HepG2 (cell line): Measurements from ENCODE around the gene CDKN1A. TPM values are rescaled to one million over a fixed set of nuclear protein-coding genes. Genes with fewer than 3 reads are reported as not detected.

Experiments used
- ATAC-seq: fragments of 200-7000 bp; cut with Tn5 transposase; 3 replicates; pipeline ENCODE4 v1.9.1; 2020; ENCODE audit warnings: mild to moderate bottlenecking, moderate library complexity
- BruUV-seq: library from RNA; stranded (reverse); fragments of 400-500 nt; replicated peaks from 2 replicates; lab custom pipeline; 2021; lab: Mats Ljungman, UMichigan
- CTCF ChIA-PET: fragments of 300-600 bp; formaldehyde crosslinking; extraction: SDS; loops from one replicate; lab custom pipeline; 2021; ENCODE audit warnings: low total read pairs, inconsistent platforms, low intra/inter-chr PET ratio; lab: Yijun Ruan, JAX
- POLR2A ChIA-PET: fragments of 350-600 bp; sonication (Branson Sonifier 250); formaldehyde crosslinking; loops from one replicate; lab custom pipeline; 2020; ENCODE audit warnings: antibody characterized with exemption, inconsistent platforms; lab: Yijun Ruan, JAX
- DNase-seq: peaks from one replicate; pipeline ENCODE4 v3.0.0-alpha.2; 2015; ENCODE audit warnings: low spot score
- FAIRE-seq: peaks from 3 replicates; lab custom pipeline; 2011; peaks lifted over from hg19 to GRCh38; lab: Jason Lieb, UNC
- H2AFZ ChIP-seq: one replicate; pipeline ENCODE4 v1.6.1; 2011; ENCODE audit warnings: low read length, inconsistent platforms
- H3K27ac ChIP-seq: fragments of 300-600 bp; 3 replicates; pipeline ENCODE4 v1.8.0; 2011; ENCODE audit warnings: mixed run types, mild to moderate bottlenecking, mixed read lengths, low read length, inconsistent platforms; ENCODE audit not compliant: insufficient read depth; ENCODE audit errors: extremely low read length
- H3K27me3 ChIP-seq, 2 experiments: fragments of 200-600 bp in 1 of 2; 2 replicates in 1 of 2; 3 replicates in 1 of 2; pipeline versions ENCODE4 v1.6.0 to v1.8.0; 2011; ENCODE audit warnings: low read length in 2 of 2, mild to moderate bottlenecking in 2 of 2, moderate library complexity in 2 of 2, inconsistent platforms in 1 of 2; ENCODE audit not compliant: insufficient read depth in 2 of 2, control insufficient read depth in 1 of 2
- H3K36me3 ChIP-seq, 2 experiments: fragments of 200-600 bp in 1 of 2; replicated peaks in 1 of 2; 2 replicates in 1 of 2; 3 replicates in 1 of 2; pipeline versions ENCODE4 v1.5.1 to v1.8.0; 2011; ENCODE audit warnings: low read length in 2 of 2, inconsistent platforms in 1 of 2; ENCODE audit not compliant: insufficient read depth in 2 of 2, control insufficient read depth in 1 of 2
- H3K4me1 ChIP-seq: 2 replicates; pipeline ENCODE4 v1.5.1; 2012; ENCODE audit warnings: low read length, inconsistent platforms; ENCODE audit not compliant: insufficient read depth
- H3K4me2 ChIP-seq: 2 replicates; pipeline ENCODE4 v1.6.0; 2011; ENCODE audit warnings: low read depth, low read length, inconsistent platforms
- H3K4me3 ChIP-seq, 3 experiments: fragments of 200-600 bp in 1 of 3; sonication (generic), shearing (Covaris generic) in 1 of 3; replicated peaks in 1 of 3; 2 replicates each; pipeline ENCODE4 v1.5.1; 2011 to 2016; ENCODE audit warnings: low read length in 3 of 3, inconsistent platforms in 2 of 3, low read depth in 2 of 3, mild to moderate bottlenecking in 2 of 3, control low read depth in 1 of 3, mixed read lengths in 1 of 3; ENCODE audit not compliant: insufficient read depth in 1 of 3
- H3K79me2 ChIP-seq: one replicate; pipeline ENCODE4 v1.6.1; 2011; ENCODE audit warnings: low read length, inconsistent platforms; ENCODE audit not compliant: insufficient read depth
- H3K9ac ChIP-seq: 2 replicates; pipeline ENCODE4 v1.6.0; 2011; ENCODE audit warnings: mild to moderate bottlenecking, low read depth, low read length, inconsistent platforms; ENCODE audit not compliant: insufficient read depth
- H3K9me3 ChIP-seq: 2 replicates; pipeline ENCODE4 v1.5.1; 2012; ENCODE audit warnings: mild to moderate bottlenecking, low read length
- H4K20me1 ChIP-seq: 2 replicates; pipeline ENCODE4 v1.6.0; 2011; ENCODE audit warnings: inconsistent platforms, mild to moderate bottlenecking, low read length, moderate library complexity; ENCODE audit not compliant: insufficient read depth
- CEBPG ChIP-seq: IDR thresholded peaks from 2 replicates; pipeline ENCODE4 v1.6.1; 2016
- FOXA3 ChIP-seq: IDR thresholded peaks from 2 replicates; pipeline ENCODE4 v1.6.1; 2016; ENCODE audit warnings: missing genetic modification reagents, missing compliant biosample characterization
- FOXC1 ChIP-seq: sonication (generic); formaldehyde crosslinking; IDR thresholded peaks from 2 replicates; pipeline ENCODE4 v1.8.0; 2022; ENCODE audit warnings: mild to moderate bottlenecking, missing genetic modification reagents, borderline replicate concordance
- GPBP1L1 ChIP-seq: sonication (generic); formaldehyde crosslinking; IDR thresholded peaks from 2 replicates; pipeline ENCODE4 v1.5.0; 2020; ENCODE audit warnings: mild to moderate bottlenecking, missing genetic modification reagents
- MATR3 ChIP-seq: sonication (generic); formaldehyde crosslinking; IDR thresholded peaks from 2 replicates; pipeline ENCODE4 v1.4.0; 2020; ENCODE audit warnings: missing genetic modification reagents
- SAFB2 ChIP-seq: sonication (generic); formaldehyde crosslinking; IDR thresholded peaks from 2 replicates; pipeline ENCODE4 v1.5.1; 2020; ENCODE audit warnings: missing genetic modification reagents, low read depth, mild to moderate bottlenecking, borderline replicate concordance
- TSC22D2 ChIP-seq: sonication (generic); formaldehyde crosslinking; IDR thresholded peaks from 2 replicates; pipeline ENCODE4 v1.5.1; 2020; ENCODE audit warnings: missing genetic modification reagents, mild to moderate bottlenecking, borderline replicate concordance
- ZBTB3 ChIP-seq: sonication (generic); formaldehyde crosslinking; IDR thresholded peaks from 2 replicates; pipeline ENCODE4 v1.4.0; 2020; ENCODE audit warnings: low read depth, mild to moderate bottlenecking, moderate library complexity, missing genetic modification reagents, borderline replicate concordance
- ZFP36L1 ChIP-seq: sonication (generic); formaldehyde crosslinking; IDR thresholded peaks from 2 replicates; pipeline ENCODE4 v1.8.0; 2022; ENCODE audit warnings: mild to moderate bottlenecking, missing genetic modification reagents, moderate library complexity
- ZFP36L2 ChIP-seq: sonication (generic); formaldehyde crosslinking; IDR thresholded peaks from 2 replicates; pipeline ENCODE4 v1.4.0; 2020; ENCODE audit warnings: missing genetic modification reagents
- ZNF17 ChIP-seq: sonication (generic); formaldehyde crosslinking; IDR thresholded peaks from 2 replicates; pipeline ENCODE4 v1.5.0; 2020; ENCODE audit warnings: mild to moderate bottlenecking, missing genetic modification reagents
- ZNF510 ChIP-seq: sonication (generic); formaldehyde crosslinking; IDR thresholded peaks from 2 replicates; pipeline ENCODE4 v1.4.0; 2020; ENCODE audit warnings: low read depth, mild to moderate bottlenecking, missing genetic modification reagents
- ZNF839 ChIP-seq: sonication (generic); formaldehyde crosslinking; IDR thresholded peaks from 2 replicates; pipeline ENCODE4 v1.4.0; 2020; ENCODE audit warnings: missing genetic modification reagents, mild to moderate bottlenecking, borderline replicate concordance
- ZNF878 ChIP-seq: sonication (generic); formaldehyde crosslinking; IDR thresholded peaks from 2 replicates; pipeline ENCODE4 v1.8.1; 2023; ENCODE audit warnings: mild to moderate bottlenecking, missing genetic modification reagents, moderate library complexity
- WGBS: methylation state at CpG from one replicate; pipeline ENCODE4 v1.1.6; 2017; ENCODE audit warnings: low lambda C conversion rate; 5-methylcytosine and 5-hydroxymethylcytosine counted together
- in situ Hi-C: cut with HindIII; loops from 2 replicates; pipeline ENCODE4 v1.10.0; 2017; ENCODE audit warnings: low pct_unique_long_range_greater_than_20kb; ENCODE audit not compliant: extremely low pct_ligation_motif_present
- intact Hi-C: fragments of 100-400 bp; cut with micrococcal nuclease; formaldehyde crosslinking; loops from one replicate; pipeline ENCODE4 v1.10.0; 2022; ENCODE audit not compliant: unreplicated experiment
- polyA plus RNA-seq, 8 experiments: library from polyadenylated mRNA; depleted of rRNA in 3 of 8; stranded (reverse) in 7 of 8; unstranded in 1 of 8; fragments of >200 nt; fragmentation: Illumina TruSeq in 4 of 8; extraction: Trizol in 4 of 8; gene quantifications; 2 replicates each; pipeline versions ENCODE4 v1.2.1 to v1.2.3, GENCODE V29; 2011 to 2016; ENCODE audit warnings: low read depth in 4 of 8, missing spikeins in 1 of 8, mixed read lengths in 1 of 8; ENCODE audit not compliant: insufficient read depth in 1 of 8
- total RNA-seq, 5 experiments: library from RNA; depleted of rRNA; stranded (reverse); fragments of >200 nt; fragmentation: Illumina TruSeq; extraction: Trizol; gene quantifications; 2 replicates each; pipeline ENCODE4 v1.2.3, GENCODE V29; 2016; ENCODE audit warnings: low read depth in 1 of 5
- TF ChIP-seq, protein P1 (sequence below): sonication (generic); formaldehyde crosslinking; IDR thresholded peaks from 2 replicates; pipeline ENCODE4 v1.5.0; 2020; ENCODE audit warnings: missing genetic modification reagents
- TF ChIP-seq, protein P2 (sequence below): sonication (generic); formaldehyde crosslinking; IDR thresholded peaks from 2 replicates; pipeline ENCODE4 v1.9.0; 2022; ENCODE audit warnings: low read depth, missing genetic modification reagents
- TF ChIP-seq, protein P3 (sequence below): sonication (generic); formaldehyde crosslinking; IDR thresholded peaks from 2 replicates; pipeline ENCODE4 v1.4.0; 2020; ENCODE audit warnings: low read depth, missing genetic modification reagents

The CDKN1A gene
- total and polyA plus RNA-seq, 2 of the 13 experiments (the other 11 are each of a cell fraction or from before 2014, with no cell fraction given): 60.7 to 92.1 TPM

GRCh38 chr6:36688739-36689075 is 10.2 kb downstream of the CDKN1A start (continued):
- TF ChIP-seq ZBTB3 (CRISPR knock-in tag) (no peak), ZNF839 (CRISPR knock-in tag) (no peak), SAFB2 (no peak)
- TF ChIP-seq, protein P1, sequence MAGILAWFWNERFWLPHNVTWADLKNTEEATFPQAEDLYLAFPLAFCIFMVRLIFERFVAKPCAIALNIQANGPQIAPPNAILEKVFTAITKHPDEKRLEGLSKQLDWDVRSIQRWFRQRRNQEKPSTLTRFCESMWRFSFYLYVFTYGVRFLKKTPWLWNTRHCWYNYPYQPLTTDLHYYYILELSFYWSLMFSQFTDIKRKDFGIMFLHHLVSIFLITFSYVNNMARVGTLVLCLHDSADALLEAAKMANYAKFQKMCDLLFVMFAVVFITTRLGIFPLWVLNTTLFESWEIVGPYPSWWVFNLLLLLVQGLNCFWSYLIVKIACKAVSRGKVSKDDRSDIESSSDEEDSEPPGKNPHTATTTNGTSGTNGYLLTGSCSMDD (CRISPR knock-in tag): no peak
- TF ChIP-seq, all 625 proteins: peak for 0

DNA sequence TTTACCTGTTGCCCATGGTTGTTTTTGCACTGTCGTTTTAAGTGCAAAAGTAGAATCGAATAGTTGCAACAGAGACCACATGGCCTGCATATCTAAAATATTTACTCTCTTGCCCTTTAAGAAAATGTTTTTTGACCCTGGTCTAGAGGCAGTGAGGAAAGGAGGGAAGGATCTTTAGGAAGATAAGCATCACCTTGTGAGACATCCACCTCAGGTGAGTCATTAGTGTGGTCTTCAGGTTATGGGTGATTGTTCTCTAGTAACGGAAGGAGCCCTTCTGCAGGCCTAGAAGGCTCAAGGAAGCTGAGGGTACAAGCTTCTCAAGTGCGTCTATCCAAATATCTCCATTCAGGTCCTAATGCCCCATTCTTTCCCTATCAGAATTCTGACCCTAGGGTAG is 12.5 kb downstream of the CDKN1A start:
- Histone ChIP-seq H3K4me3 (no peak overlapping the region), H3K9me3 (no peaks in the 10 kb centered on the region), H3K9ac (no peak overlapping the region), H4K20me1 (peaks cover 15% of the 10 kb centered on the region; the same call in 1 of the 2 replicates), H3K4me1 (peaks cover 7% of the 10 kb centered on the region), H2AFZ (no peak overlapping the region), H3K36me3 (peaks cover 5 to 11% of the 10 kb centered on the region in 2 experiments), H3K27ac (no peak overlapping the region), H3K4me2 (no peak overlapping the region), H3K79me2 (no peaks in the 10 kb centered on the region), H3K27me3 (peaks cover 13 to 57% of the 10 kb centered on the region in 2 experiments; a peak in 4 of 5 replicates)
- CTCF ChIA-PET: no interaction called here
- TF ChIP-seq ZFP36L2 (CRISPR knock-in tag) (no peak), ZNF510 (CRISPR knock-in tag) (no peak), GPBP1L1 (CRISPR knock-in tag) (no peak), CEBPG (CRISPR knock-in tag) (no peak), MATR3 (CRISPR knock-in tag) (no peak), TSC22D2 (no peak), ZFP36L1 (CRISPR knock-in tag) (no peak), FOXA3 (CRISPR knock-in tag) (no peak), ZNF17 (CRISPR knock-in tag) (no peak), ZNF878 (CRISPR knock-in tag) (no peak), FOXC1 (CRISPR knock-in tag) (no peak)
- TF ChIP-seq, protein P2, sequence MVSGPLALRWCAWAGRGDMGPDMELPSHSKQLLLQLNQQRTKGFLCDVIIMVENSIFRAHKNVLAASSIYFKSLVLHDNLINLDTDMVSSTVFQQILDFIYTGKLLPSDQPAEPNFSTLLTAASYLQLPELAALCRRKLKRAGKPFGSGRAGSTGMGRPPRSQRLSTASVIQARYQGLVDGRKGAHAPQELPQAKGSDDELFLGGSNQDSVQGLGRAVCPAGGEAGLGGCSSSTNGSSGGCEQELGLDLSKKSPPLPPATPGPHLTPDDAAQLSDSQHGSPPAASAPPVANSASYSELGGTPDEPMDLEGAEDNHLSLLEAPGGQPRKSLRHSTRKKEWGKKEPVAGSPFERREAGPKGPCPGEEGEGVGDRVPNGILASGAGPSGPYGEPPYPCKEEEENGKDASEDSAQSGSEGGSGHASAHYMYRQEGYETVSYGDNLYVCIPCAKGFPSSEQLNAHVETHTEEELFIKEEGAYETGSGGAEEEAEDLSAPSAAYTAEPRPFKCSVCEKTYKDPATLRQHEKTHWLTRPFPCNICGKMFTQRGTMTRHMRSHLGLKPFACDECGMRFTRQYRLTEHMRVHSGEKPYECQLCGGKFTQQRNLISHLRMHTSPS (CRISPR knock-in tag): no peak
- TF ChIP-seq, protein P3, sequence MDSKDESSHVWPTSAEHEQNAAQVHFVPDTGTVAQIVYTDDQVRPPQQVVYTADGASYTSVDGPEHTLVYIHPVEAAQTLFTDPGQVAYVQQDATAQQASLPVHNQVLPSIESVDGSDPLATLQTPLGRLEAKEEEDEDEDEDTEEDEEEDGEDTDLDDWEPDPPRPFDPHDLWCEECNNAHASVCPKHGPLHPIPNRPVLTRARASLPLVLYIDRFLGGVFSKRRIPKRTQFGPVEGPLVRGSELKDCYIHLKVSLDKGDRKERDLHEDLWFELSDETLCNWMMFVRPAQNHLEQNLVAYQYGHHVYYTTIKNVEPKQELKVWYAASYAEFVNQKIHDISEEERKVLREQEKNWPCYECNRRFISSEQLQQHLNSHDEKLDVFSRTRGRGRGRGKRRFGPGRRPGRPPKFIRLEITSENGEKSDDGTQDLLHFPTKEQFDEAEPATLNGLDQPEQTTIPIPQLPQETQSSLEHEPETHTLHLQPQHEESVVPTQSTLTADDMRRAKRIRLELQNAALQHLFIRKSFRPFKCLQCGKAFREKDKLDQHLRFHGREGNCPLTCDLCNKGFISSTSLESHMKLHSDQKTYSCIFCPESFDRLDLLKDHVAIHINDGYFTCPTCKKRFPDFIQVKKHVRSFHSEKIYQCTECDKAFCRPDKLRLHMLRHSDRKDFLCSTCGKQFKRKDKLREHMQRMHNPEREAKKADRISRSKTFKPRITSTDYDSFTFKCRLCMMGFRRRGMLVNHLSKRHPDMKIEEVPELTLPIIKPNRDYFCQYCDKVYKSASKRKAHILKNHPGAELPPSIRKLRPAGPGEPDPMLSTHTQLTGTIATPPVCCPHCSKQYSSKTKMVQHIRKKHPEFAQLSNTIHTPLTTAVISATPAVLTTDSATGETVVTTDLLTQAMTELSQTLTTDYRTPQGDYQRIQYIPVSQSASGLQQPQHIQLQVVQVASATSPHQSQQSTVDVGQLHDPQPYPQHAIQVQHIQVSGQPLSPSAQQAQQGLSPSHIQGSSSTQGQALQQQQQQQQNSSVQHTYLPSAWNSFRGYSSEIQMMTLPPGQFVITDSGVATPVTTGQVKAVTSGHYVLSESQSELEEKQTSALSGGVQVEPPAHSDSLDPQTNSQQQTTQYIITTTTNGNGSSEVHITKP (CRISPR knock-in tag): no peak
- WGBS: 35% methylated on average over 4 of the region's 4 CpGs
- POLR2A ChIA-PET: no interaction called here
- in situ Hi-C loops (no loop called here), intact Hi-C loops (no loop called here)
- no TSS peak for BruUV-seq
- ATAC-seq: no peak
- no peak for DNase-seq
- FAIRE-seq: no peak
